B cell (primary cell): ENCODE measurements around the gene CD1B.

Experiments
- EZH2 ChIP-seq: IDR thresholded peaks from 2 replicates; pipeline ENCODE4 v1.6.1; 2012; ENCODE audit warnings: borderline replicate concordance, low read depth, mild to moderate bottlenecking, moderate library complexity, low read length; ENCODE audit not compliant: insufficient read depth, poor library complexity, severe bottlenecking
- TF ChIP-seq, protein P1 (sequence below): fragments of 200-600 bp; IDR thresholded peaks from one replicate; pipeline ENCODE4 v1.8.0; 2022; ENCODE audit warnings: antibody characterized with exemption, mild to moderate bottlenecking

DNA sequence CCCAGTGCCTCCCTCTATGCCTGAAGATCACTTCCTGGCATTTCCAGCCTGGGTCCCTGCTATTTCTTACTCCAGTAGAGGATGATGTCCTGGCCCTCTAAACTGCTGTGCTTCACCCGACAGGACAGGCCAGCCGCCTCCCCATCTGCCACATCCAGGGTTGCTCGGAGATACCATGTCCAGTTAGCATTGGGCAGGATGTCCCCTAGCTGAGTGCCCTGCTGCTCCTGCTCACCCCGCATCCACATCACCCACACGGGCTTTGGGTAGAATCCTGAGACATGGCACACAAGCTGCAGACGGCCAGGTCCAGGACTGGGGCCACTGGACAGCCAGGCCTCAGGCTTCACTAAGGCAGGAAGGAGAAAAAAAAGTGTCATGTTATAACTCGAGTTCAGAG is 2.0 kb downstream of the CD1B start:
- TF ChIP-seq EZH2: no peak
- TF ChIP-seq, protein P1, sequence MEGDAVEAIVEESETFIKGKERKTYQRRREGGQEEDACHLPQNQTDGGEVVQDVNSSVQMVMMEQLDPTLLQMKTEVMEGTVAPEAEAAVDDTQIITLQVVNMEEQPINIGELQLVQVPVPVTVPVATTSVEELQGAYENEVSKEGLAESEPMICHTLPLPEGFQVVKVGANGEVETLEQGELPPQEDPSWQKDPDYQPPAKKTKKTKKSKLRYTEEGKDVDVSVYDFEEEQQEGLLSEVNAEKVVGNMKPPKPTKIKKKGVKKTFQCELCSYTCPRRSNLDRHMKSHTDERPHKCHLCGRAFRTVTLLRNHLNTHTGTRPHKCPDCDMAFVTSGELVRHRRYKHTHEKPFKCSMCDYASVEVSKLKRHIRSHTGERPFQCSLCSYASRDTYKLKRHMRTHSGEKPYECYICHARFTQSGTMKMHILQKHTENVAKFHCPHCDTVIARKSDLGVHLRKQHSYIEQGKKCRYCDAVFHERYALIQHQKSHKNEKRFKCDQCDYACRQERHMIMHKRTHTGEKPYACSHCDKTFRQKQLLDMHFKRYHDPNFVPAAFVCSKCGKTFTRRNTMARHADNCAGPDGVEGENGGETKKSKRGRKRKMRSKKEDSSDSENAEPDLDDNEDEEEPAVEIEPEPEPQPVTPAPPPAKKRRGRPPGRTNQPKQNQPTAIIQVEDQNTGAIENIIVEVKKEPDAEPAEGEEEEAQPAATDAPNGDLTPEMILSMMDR: no peak
